Measurements from ENCODE around the gene TMED1. TPM values are rescaled to one million over a fixed set of nuclear protein-coding genes. Genes with fewer than 3 reads are reported as not detected.

TMED1 gene
- total and polyA plus RNA-seq, 12 donors = 12.5 to 103 (median 48.6) TPM

- Histone ChIP-seq H3K4me3 (no peak overlapping the region), H3K27ac (no peak overlapping the region), H3K9me3 (replicated peaks in 1 of 3) (no peaks in the 10 kb centered on the region), H3K36me3 (replicated peaks in 1 of 2) (peaks cover 0 to 57% of the 10 kb centered on the region in 2 donors), H3K4me1 (replicated peaks in 1 of 2) (peaks cover 6 to 14% of the 10 kb centered on the region in 2 donors), H3K27me3 (no peaks in the 10 kb centered on the region)
- intact Hi-C loops (cut with DNase I) = no loop called here
- TF ChIP-seq POLR2A (IDR thresholded peaks at IDR 0.05) (no peak), CTCF (IDR thresholded peaks at IDR 0.05) (no peak)
- WGBS, 4 donors = 55 to 80% (median 73%) methylated on average over 3 to 20 of the region's 20 CpGs
- peak in 1 of 7 donors; percentile 26 for DNase-seq
These were observed 3.1 kb downstream of the TMED1 start for GRCh38 chr19:10832939-10833296.

GRCh38 chr19:10831987-10832938 is 3.7 kb downstream of the TMED1 start:
- Histone ChIP-seq H3K9me3 (replicated peaks in 1 of 3) (no peaks in the 10 kb centered on the region), H3K27ac (no peak overlapping the region), H3K4me1 (replicated peaks in 1 of 2) (peaks cover 6 to 14% of the 10 kb centered on the region in 2 donors), H3K36me3 (replicated peaks in 1 of 2) (peaks cover 0 to 64% of the 10 kb centered on the region in 2 donors), H3K27me3 (no peaks in the 10 kb centered on the region), H3K4me3 (no peak overlapping the region)
- intact Hi-C loops (cut with DNase I) = no loop called here
- WGBS, 4 donors = 73 to 76% (median 76%) methylated on average over 21 to 28 of the region's 28 CpGs
- TF ChIP-seq POLR2A (IDR thresholded peaks at IDR 0.05) (no peak), CTCF (IDR thresholded peaks at IDR 0.05) (no peak)
- DNase-seq = peak in 1 of 7 donors; percentile 21

- intact Hi-C loops (cut with DNase I) = no loop called here
- WGBS, 4 donors = 81 to 86% (median 82%) methylated on average over 13 to 33 of the region's 33 CpGs
These were observed 4.9 kb downstream of the TMED1 start for GRCh38 chr19:10830931-10831779.

More at GRCh38 chr19:10830931-10831779, 4.9 kb downstream of the TMED1 start:
- no peaks in the 10 kb centered on the region for H3K9me3 ChIP-seq (replicated peaks in 1 of 3)
- H3K27ac ChIP-seq = no peak overlapping the region
- H3K4me1 ChIP-seq (replicated peaks in 1 of 2) = peaks cover 0 to 7% of the 10 kb centered on the region in 2 donors
- TF ChIP-seq CTCF (IDR thresholded peaks at IDR 0.05) (no peak), POLR2A (IDR thresholded peaks at IDR 0.05) (no peak)
- H3K36me3 ChIP-seq (replicated peaks in 1 of 2) = peaks cover 0 to 75% of the 10 kb centered on the region in 2 donors
- H3K27me3 ChIP-seq = no peaks in the 10 kb centered on the region
- no peak overlapping the region for H3K4me3 ChIP-seq
- peak in 2 of 7 donors; percentile 22 to 27 for DNase-seq

Data from adrenal gland (tissue), 12 donors.